T-helper 1 cell (primary cell): ENCODE data around the gene CAMKMT.

Experiments
- DNase-seq, 5 donors: peaks; one replicate each; pipeline ENCODE4 v3.0.0-alpha.2; 2012 to 2020

Gene CAMKMT

GRCh38 chr2:44706681-44707553, 345.2 kb downstream of the CAMKMT start:
- DNase-seq = no peak

GRCh38 chr2:44707945-44708660, 346.4 kb downstream of the CAMKMT start:
- no peak for DNase-seq

- no peak for DNase-seq
Measured at GRCh38 chr2:44708661-44709000, 346.9 kb downstream of the CAMKMT start.

- no peak for DNase-seq
Measured at GRCh38 chr2:44713170-44713569, 351.4 kb downstream of the CAMKMT start.

GRCh38 chr2:44715671-44716081, 353.9 kb downstream of the CAMKMT start:
- DNase-seq = no peak

GRCh38 chr2:44716131-44716530, 354.4 kb downstream of the CAMKMT start:
- no peak for DNase-seq

GRCh38 chr2:44718431-44718830, 356.7 kb downstream of the CAMKMT start:
- DNase-seq = no peak

GRCh38 chr2:44719562-44719961, 357.8 kb downstream of the CAMKMT start:
- DNase-seq = no peak

- no peak for DNase-seq
Measured at GRCh38 chr2:44722026-44722625, 360.4 kb downstream of the CAMKMT start.

- no peak for DNase-seq
Measured at GRCh38 chr2:44723921-44724320, 362.2 kb downstream of the CAMKMT start.

GRCh38 chr2:44730593-44730992, 368.8 kb downstream of the CAMKMT start:
- DNase-seq = no peak

GRCh38 chr2:44731505-44731904, 369.8 kb downstream of the CAMKMT start:
- DNase-seq = no peak

GRCh38 chr2:44736270-44736942, 374.7 kb downstream of the CAMKMT start:
- DNase-seq = no peak

GRCh38 chr2:44740678-44741077, 378.9 kb downstream of the CAMKMT start:
- no peak for DNase-seq

GRCh38 chr2:44741507-44741906, 379.8 kb downstream of the CAMKMT start:
- DNase-seq = no peak

- DNase-seq = no peak
Measured at GRCh38 chr2:44742057-44742456, 380.3 kb downstream of the CAMKMT start.

GRCh38 chr2:44743473-44743872, 381.7 kb downstream of the CAMKMT start:
- DNase-seq = no peak

GRCh38 chr2:44744961-44745892, 383.5 kb downstream of the CAMKMT start:
- no peak for DNase-seq

GRCh38 chr2:44745922-44746766, 384.4 kb downstream of the CAMKMT start:
- no peak for DNase-seq

GRCh38 chr2:44746856-44747615, 385.3 kb downstream of the CAMKMT start:
- DNase-seq = no peak
